ENCODE data around the gene TNPO2. TPM values are rescaled to one million over a fixed set of nuclear protein-coding genes. Genes with fewer than 3 reads are reported as not detected.

TNPO2 gene
- total and polyA plus RNA-seq, 2 of the 13 experiments (the other 11 are each of a cell fraction or from before 2014, with no cell fraction given), result 31.7 to 61.0 TPM

- TF ChIP-seq SCMH1 (CRISPR knock-in tag; IDR thresholded peaks at IDR 0.05; ENCODE audit: borderline replicate concordance), result no peak
- peak; percentile 92; the same call in 1 of the 2 replicates for TF ChIP-seq MXD1 (CRISPR knock-in tag; IDR thresholded peaks at IDR 0.05)
- no peak for TF ChIP-seq ZNF432 (CRISPR knock-in tag; IDR thresholded peaks at IDR 0.05; ENCODE audit: borderline replicate concordance)
- no peak; the same call in 1 of the 2 replicates for TF ChIP-seq MYNN (CRISPR knock-in tag; IDR thresholded peaks at IDR 0.05; ENCODE audit: low read depth)
- no peak for TF ChIP-seq SKIL (CRISPR knock-in tag; IDR thresholded peaks at IDR 0.05; ENCODE audit: borderline replicate concordance)
- TF ChIP-seq DNMT1 (CRISPR knock-in tag; IDR thresholded peaks at IDR 0.05), result peak; percentile 65
- TF ChIP-seq ZNF547 (CRISPR knock-in tag; IDR thresholded peaks at IDR 0.05), result peak; percentile 65; the same call in 1 of the 2 replicates
- TF ChIP-seq POLR2AphosphoS5 (IDR thresholded peaks at IDR 0.05; ENCODE audit: low read depth, low read length), result peak; percentile 92
- no peak for TF ChIP-seq FOXM1 (CRISPR knock-in tag; IDR thresholded peaks at IDR 0.05)
- TF ChIP-seq, protein P1, sequence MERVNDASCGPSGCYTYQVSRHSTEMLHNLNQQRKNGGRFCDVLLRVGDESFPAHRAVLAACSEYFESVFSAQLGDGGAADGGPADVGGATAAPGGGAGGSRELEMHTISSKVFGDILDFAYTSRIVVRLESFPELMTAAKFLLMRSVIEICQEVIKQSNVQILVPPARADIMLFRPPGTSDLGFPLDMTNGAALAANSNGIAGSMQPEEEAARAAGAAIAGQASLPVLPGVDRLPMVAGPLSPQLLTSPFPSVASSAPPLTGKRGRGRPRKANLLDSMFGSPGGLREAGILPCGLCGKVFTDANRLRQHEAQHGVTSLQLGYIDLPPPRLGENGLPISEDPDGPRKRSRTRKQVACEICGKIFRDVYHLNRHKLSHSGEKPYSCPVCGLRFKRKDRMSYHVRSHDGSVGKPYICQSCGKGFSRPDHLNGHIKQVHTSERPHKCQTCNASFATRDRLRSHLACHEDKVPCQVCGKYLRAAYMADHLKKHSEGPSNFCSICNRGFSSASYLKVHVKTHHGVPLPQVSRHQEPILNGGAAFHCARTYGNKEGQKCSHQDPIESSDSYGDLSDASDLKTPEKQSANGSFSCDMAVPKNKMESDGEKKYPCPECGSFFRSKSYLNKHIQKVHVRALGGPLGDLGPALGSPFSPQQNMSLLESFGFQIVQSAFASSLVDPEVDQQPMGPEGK (CRISPR knock-in tag; IDR thresholded peaks at IDR 0.05), result no peak
- TF ChIP-seq ZBTB38 (CRISPR knock-in tag; IDR thresholded peaks at IDR 0.05), result peak; percentile 41
- no peak for TF ChIP-seq ZMYM2 (CRISPR knock-in tag; IDR thresholded peaks at IDR 0.05)
- TF ChIP-seq TGIF2 (CRISPR knock-in tag; IDR thresholded peaks at IDR 0.05), result peak; percentile 62; the same call in 1 of the 2 replicates
- TF ChIP-seq JARID2 (CRISPR knock-in tag; IDR thresholded peaks at IDR 0.05; ENCODE audit: insufficient replicate concordance), result no peak
- no peak for TF ChIP-seq ZNF234 (CRISPR knock-in tag; conservative IDR thresholded peaks at IDR 0.05)
Measured at GRCh38 chr19:12696366-12697335, 27.1 kb downstream of the TNPO2 start, which contains the start of gene FBXW9 (continued).
